Measurements from ENCODE around the gene CDK5R1. TPM values are rescaled to one million over a fixed set of nuclear protein-coding genes. Genes with fewer than 3 reads are reported as not detected.

Gene CDK5R1
- total RNA-seq, 2 donors from 2014 or later: 1.0 to 1.6 TPM

DNA sequence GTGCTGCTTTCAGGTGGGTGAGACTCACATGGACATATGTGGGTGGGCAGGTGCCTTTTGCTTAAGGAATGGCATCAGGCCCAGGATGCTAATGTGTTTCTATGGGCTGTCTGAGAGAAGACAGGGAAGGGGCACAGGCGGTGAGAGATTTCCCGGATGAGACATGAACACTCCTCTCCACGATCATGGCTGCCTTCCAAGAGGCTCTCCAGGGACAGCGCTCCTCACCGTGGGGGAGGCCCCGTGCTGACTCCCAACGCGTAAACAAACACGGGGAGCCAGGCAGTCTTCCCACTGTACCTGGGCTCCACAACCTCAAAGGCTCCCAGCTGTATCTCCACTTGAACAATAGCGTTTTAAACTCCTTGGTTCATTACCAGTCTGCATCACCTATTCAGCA, 42.8 kb downstream of the CDK5R1 start:
- H3K27me3 ChIP-seq: no peaks in the 10 kb centered on the region
- H3K27ac ChIP-seq: no peak overlapping the region
- H3K4me3 ChIP-seq: no peak overlapping the region
- H3K36me3 ChIP-seq (replicated peaks in 1 of 2; ENCODE audit: insufficient read depth in 1 of 2, low read depth in 2 of 2): no peaks in the 10 kb centered on the region
- DNase-seq: peak in 2 of 4 donors; percentile 16 to 25
- TF ChIP-seq, protein P1, sequence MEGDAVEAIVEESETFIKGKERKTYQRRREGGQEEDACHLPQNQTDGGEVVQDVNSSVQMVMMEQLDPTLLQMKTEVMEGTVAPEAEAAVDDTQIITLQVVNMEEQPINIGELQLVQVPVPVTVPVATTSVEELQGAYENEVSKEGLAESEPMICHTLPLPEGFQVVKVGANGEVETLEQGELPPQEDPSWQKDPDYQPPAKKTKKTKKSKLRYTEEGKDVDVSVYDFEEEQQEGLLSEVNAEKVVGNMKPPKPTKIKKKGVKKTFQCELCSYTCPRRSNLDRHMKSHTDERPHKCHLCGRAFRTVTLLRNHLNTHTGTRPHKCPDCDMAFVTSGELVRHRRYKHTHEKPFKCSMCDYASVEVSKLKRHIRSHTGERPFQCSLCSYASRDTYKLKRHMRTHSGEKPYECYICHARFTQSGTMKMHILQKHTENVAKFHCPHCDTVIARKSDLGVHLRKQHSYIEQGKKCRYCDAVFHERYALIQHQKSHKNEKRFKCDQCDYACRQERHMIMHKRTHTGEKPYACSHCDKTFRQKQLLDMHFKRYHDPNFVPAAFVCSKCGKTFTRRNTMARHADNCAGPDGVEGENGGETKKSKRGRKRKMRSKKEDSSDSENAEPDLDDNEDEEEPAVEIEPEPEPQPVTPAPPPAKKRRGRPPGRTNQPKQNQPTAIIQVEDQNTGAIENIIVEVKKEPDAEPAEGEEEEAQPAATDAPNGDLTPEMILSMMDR (IDR thresholded peaks at IDR 0.05): no peak
- no peak for TF ChIP-seq POLR2A (IDR thresholded peaks at IDR 0.05)
- 83 to 90% methylated on average over 7 to 10 of the region's 10 CpGs for WGBS, 2 donors
- H3K4me1 ChIP-seq: peaks cover 3% of the 10 kb centered on the region
- intact Hi-C loops (cut with DNase I): no loop called here
- ATAC-seq: no peak
- H3K9me3 ChIP-seq: no peaks in the 10 kb centered on the region

DNA sequence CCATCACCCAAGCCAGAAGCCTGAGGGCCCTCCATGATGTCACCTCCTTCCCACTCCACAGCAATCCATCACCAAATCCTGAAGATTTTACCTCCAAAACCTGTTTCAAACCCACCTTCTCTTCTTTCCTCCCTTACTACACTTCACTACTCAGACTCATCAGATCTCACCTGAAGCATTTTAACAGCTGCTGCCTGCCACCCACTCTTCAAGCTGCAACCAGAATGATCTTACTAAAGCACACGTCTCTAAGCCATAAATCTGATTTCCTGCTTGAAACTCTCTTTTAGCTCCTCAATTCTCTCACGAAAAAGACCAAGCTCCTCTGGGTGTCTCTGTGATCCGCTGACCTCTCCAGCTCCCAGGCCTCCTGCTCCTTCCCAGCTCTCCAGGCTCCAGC, 46.5 kb downstream of the CDK5R1 start:
- no peak for DNase-seq
- intact Hi-C loops (cut with DNase I): no loop called here
- 88 to 92% methylated on average over 3 of the region's 3 CpGs for WGBS, 2 donors

DNA sequence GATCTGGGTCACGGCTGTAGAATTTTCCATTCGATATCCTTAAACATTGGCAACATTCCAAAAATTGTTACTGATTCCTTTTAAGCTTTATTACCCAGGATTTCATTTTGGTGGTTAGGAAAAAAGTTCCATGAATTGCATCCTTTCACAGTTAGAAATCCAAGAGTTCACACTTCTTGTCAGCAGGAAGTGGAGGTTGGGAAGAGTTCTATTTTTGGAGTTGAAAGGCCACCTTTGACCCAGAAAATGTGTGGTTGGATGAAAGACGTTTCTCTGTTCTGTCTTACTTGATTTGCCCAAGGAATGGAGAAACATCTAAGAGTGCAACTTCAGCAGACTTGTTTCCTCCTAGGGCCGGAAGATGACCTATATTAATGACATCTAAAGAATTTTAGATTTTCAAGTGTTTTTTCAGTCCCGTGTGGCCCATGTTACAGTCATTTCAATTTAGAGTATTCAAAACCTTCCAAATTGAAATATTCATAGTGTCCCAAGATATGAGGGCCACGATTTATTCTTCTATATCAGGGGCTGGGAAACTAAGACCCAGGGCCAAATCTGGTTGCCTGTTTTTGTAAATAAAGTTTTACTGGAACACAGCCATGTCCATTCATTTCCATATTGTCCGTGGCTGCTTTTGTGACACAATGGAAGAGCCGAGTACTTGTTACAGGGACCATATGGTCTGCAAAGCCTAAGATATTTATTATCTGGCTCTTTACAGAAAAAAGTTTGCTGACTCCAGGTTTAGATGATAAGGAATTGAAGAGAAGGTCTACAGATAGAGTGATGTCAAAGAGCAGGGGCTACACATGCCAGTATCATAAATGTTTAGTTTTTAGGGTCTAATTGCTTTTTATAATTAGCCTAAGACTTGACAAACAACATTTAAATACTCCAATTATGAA, 50.2 kb downstream of the CDK5R1 start:
- Histone ChIP-seq H3K4me3 (no peak overlapping the region), H3K27ac (no peak overlapping the region), H3K36me3 (replicated peaks in 1 of 2; ENCODE audit: insufficient read depth in 1 of 2, low read depth in 2 of 2) (no peaks in the 10 kb centered on the region), H3K9me3 (no peaks in the 10 kb centered on the region), H3K4me1 (peaks cover 6% of the 10 kb centered on the region), H3K27me3 (no peaks in the 10 kb centered on the region)
- TF ChIP-seq, protein P1 (IDR thresholded peaks at IDR 0.05): no peak
- TF ChIP-seq POLR2A (IDR thresholded peaks at IDR 0.05): no peak
- WGBS, 2 donors: 66 to 71% methylated on average over 8 of the region's 8 CpGs
- ATAC-seq: no peak
- DNase-seq: no peak
- intact Hi-C loops (cut with DNase I): no loop called here

More for the DNA sequence above, 46.5 kb downstream of the CDK5R1 start:
- Histone ChIP-seq H3K9me3 (no peaks in the 10 kb centered on the region), H3K27me3 (no peaks in the 10 kb centered on the region), H3K4me3 (no peak overlapping the region), H3K27ac (no peak overlapping the region), H3K4me1 (peaks cover 6% of the 10 kb centered on the region), H3K36me3 (replicated peaks in 1 of 2; ENCODE audit: insufficient read depth in 1 of 2, low read depth in 2 of 2) (no peaks in the 10 kb centered on the region)
- TF ChIP-seq, protein P1 (IDR thresholded peaks at IDR 0.05): no peak
- no peak for TF ChIP-seq POLR2A (IDR thresholded peaks at IDR 0.05)
- no peak for ATAC-seq

Small RNAs within 50 kb of the gene (small RNA-seq; reads per million reads assigned to genes)
- gene RF00019: not detected

Other genes with a start within 250 kb of the CDK5R1 start
- under 1 TPM; 0.26 to 0.66 TPM for gene RHBDL3, start 221.2 kb upstream of the CDK5R1 start, total RNA-seq
- gene C17orf75, start 144.8 kb upstream of the CDK5R1 start, total RNA-seq: 10 to 100 TPM in 1 of 2 donors, 1 to 10 TPM in 1; 7.6 to 15.6 TPM
- gene ZNF207, start 136.8 kb upstream of the CDK5R1 start, total RNA-seq: 10 to 100 TPM; 82.5 to 95.6 TPM
- gene PSMD11, start 42.5 kb upstream of the CDK5R1 start, total RNA-seq: 10 to 100 TPM; 18.9 to 24.7 TPM

Measured in body of pancreas (tissue), 4 donors.